Adrenal gland (tissue), 12 donors: ENCODE data around the gene NIPAL3. TPM values are rescaled to one million over a fixed set of nuclear protein-coding genes. Genes with fewer than 3 reads are reported as not detected.

Source experiments
- DNase-seq, 7 donors: peaks; one replicate each; pipeline ENCODE4 v3.0.0-alpha.2; 2019 to 2020
- H3K27ac ChIP-seq, 5 donors: fragments of 200-600 bp; sonication (generic) in 4 of 5; 1 replicate in 3 of 5; 2 replicates in 2 of 5; pipeline versions ENCODE4 v1.5.1 to v1.8.0; 2016 to 2020; ENCODE audit warnings: mild to moderate bottlenecking in 1 of 5
- H3K27me3 ChIP-seq: fragments of 200-600 bp; 2 replicates; pipeline ENCODE4 v1.8.0; 2021
- H3K36me3 ChIP-seq, 2 donors: fragments of 200-600 bp; replicated peaks in 1 of 2; 1 replicate in 1 of 2; 2 replicates in 1 of 2; pipeline versions ENCODE4 v1.5.1 to v1.8.0; 2018 to 2022
- H3K4me1 ChIP-seq, 2 donors: fragments of 200-600 bp; replicated peaks in 1 of 2; 1 replicate in 1 of 2; 2 replicates in 1 of 2; pipeline versions ENCODE4 v1.5.1 to v1.8.0; 2018 to 2021
- H3K4me3 ChIP-seq, 4 donors: fragments of 200-600 bp; sonication (generic) in 3 of 4; one replicate each; pipeline ENCODE4 v1.5.1; 2016 to 2018
- H3K9me3 ChIP-seq, 3 donors: fragments of 200-600 bp; sonication (generic) in 1 of 3; replicated peaks in 1 of 3; 1 replicate in 2 of 3; 2 replicates in 1 of 3; pipeline versions ENCODE4 v1.5.1 to v1.8.0; 2016 to 2021
- CTCF ChIP-seq, 6 experiments: fragments of 450-650 bp in 4 of 6; fragments of 200-600 bp in 2 of 6; sonication (generic) in 1 of 6; IDR thresholded peaks; 1 replicate in 5 of 6; 2 replicates in 1 of 6; pipeline versions ENCODE4 v1.5.1 to v1.8.0; 2016 to 2021; ENCODE audit warnings: antibody characterized with exemption in 6 of 6, mild to moderate bottlenecking in 2 of 6, moderate library complexity in 1 of 6
- POLR2A ChIP-seq, 2 donors: fragments of 450-650 bp; IDR thresholded peaks; one replicate each; pipeline ENCODE4 v1.6.1; 2017; ENCODE audit warnings: antibody characterized with exemption in 2 of 2, mild to moderate bottlenecking in 2 of 2, moderate library complexity in 1 of 2
- WGBS, 4 donors: extraction: QIAGEN DNeasy Blood & Tissue Kit in 2 of 4; methylation state at CpG; one replicate each; pipeline versions ENCODE4 v1.1.5 to v1.1.7; 2013 to 2017; 5-methylcytosine and 5-hydroxymethylcytosine counted together
- intact Hi-C, 2 donors: fragments of 100-400 bp; cut with DNase I; formaldehyde crosslinking; loops; one replicate each; pipeline versions ENCODE4 v1.14.1 to v1.15.0; 2022 to 2023
- polyA plus RNA-seq, 3 donors: library from polyadenylated mRNA; stranded (reverse); fragments of 200-250 nt in 2 of 3; fragments of 350-450 nt in 1 of 3; fragmentation: Illumina TruSeq in 1 of 3; extraction: RNeasy Lipid Tissue Mini Kit (QIAGEN cat#74804) in 1 of 3; gene quantifications; one replicate each; pipeline ENCODE4 v1.2.3, GENCODE V29; 2013 to 2014
- total RNA-seq, 9 donors: library from RNA; depleted of rRNA in 4 of 9; stranded (reverse); fragments of >200 nt in 4 of 9; fragments of 120-200 nt in 1 of 9; fragmentation: NEBNext Ultra II Directional in 1 of 9; extraction: Animal tissue kit (Norgen Biotek cat#: 25700) in 1 of 9; gene quantifications; one replicate each; pipeline versions ENCODE4 v1.1.0 to v1.2.4, GENCODE V29; 2013 to 2023
- donor health status: healthy with polysubstance abuse.
- donor health status: Bipolar disorder and iron deficiency.
- donor health status: DM: yes; HTN: yes; CAD: no.
- donor health status: DM: no; HTN: no; CAD: no.
- donor health status: DM: no; HTN: no; CAD: no.
- donor health status: DM: yes; HTN: yes; CAD: no.

NIPAL3 gene
- total and polyA plus RNA-seq, 12 donors = 5.6 to 88.4 (median 28.0) TPM

- H3K36me3 ChIP-seq = no peaks in the 10 kb centered on the region
- WGBS, 4 donors = 81 to 91% (median 87%) methylated on average over 7 of the region's 7 CpGs
- intact Hi-C loops = no loop called here
- no peak overlapping the region for H3K27ac ChIP-seq
- no peak overlapping the region for H3K4me3 ChIP-seq
- no peaks in the 10 kb centered on the region for H3K9me3 ChIP-seq
- no peaks in the 10 kb centered on the region for H3K4me1 ChIP-seq
- no peak for DNase-seq
- H3K27me3 ChIP-seq = no peaks in the 10 kb centered on the region
- TF ChIP-seq CTCF (IDR thresholded peaks at IDR 0.05) (no peak), POLR2A (IDR thresholded peaks at IDR 0.05) (no peak)
Measured at GRCh38 chr1:24425922-24426321, 10.3 kb downstream of the NIPAL3 start.

GRCh38 chr1:24426744-24427544 is 11.3 kb downstream of the NIPAL3 start:
- Histone ChIP-seq H3K9me3 (no peaks in the 10 kb centered on the region), H3K36me3 (no peaks in the 10 kb centered on the region), H3K27me3 (no peaks in the 10 kb centered on the region), H3K4me3 (no peak overlapping the region), H3K4me1 (peaks cover 0 to 4% of the 10 kb centered on the region in 2 donors), H3K27ac (no peak overlapping the region)
- TF ChIP-seq CTCF (IDR thresholded peaks at IDR 0.05) = no peak
- no peak for TF ChIP-seq POLR2A (IDR thresholded peaks at IDR 0.05)
- intact Hi-C loops = no loop called here
- DNase-seq = no peak
- 92 to 97% (median 95%) methylated on average over 6 to 7 of the region's 7 CpGs for WGBS, 4 donors

GRCh38 chr1:24427545-24427862 is 11.9 kb downstream of the NIPAL3 start:
- peaks cover 0 to 4% of the 10 kb centered on the region in 2 donors for H3K4me1 ChIP-seq
- 82 to 94% (median 93%) methylated on average over 1 of the region's 1 CpG for WGBS, 4 donors
- H3K36me3 ChIP-seq = no peaks in the 10 kb centered on the region
- no peak overlapping the region for H3K4me3 ChIP-seq
- no peak for TF ChIP-seq CTCF (IDR thresholded peaks at IDR 0.05)
- no peak for TF ChIP-seq POLR2A (IDR thresholded peaks at IDR 0.05)
- DNase-seq = no peak
- no peaks in the 10 kb centered on the region for H3K9me3 ChIP-seq
- H3K27me3 ChIP-seq = no peaks in the 10 kb centered on the region
- intact Hi-C loops = no loop called here
- no peak overlapping the region for H3K27ac ChIP-seq

- Histone ChIP-seq H3K27ac (no peak overlapping the region), H3K4me3 (no peak overlapping the region), H3K27me3 (no peaks in the 10 kb centered on the region), H3K9me3 (no peaks in the 10 kb centered on the region), H3K4me1 (peaks cover 0 to 4% of the 10 kb centered on the region in 2 donors), H3K36me3 (no peaks in the 10 kb centered on the region)
- no peak for TF ChIP-seq CTCF (IDR thresholded peaks at IDR 0.05)
- no peak for TF ChIP-seq POLR2A (IDR thresholded peaks at IDR 0.05)
- DNase-seq = no peak
- intact Hi-C loops = no loop called here
- WGBS, 4 donors = 82 to 95% (median 91%) methylated on average over 7 to 8 of the region's 8 CpGs
Measured at GRCh38 chr1:24435782-24436365, 20.3 kb downstream of the NIPAL3 start.
